ENCODE results near the gene HBB.

The HBB gene

GRCh38 chr11:5240056-5240455, 13.2 kb upstream of the HBB start:
- Histone ChIP-seq H3K79me2 (ENCODE audit: low read length) (no peaks in the 10 kb centered on the region), H3K9ac (ENCODE audit: low read length) (no peak overlapping the region), H3K4me3 (ENCODE audit: low read length) (no peak overlapping the region), H3K27me3 (replicated peaks; ENCODE audit: insufficient read depth, low read length) (no peaks in the 10 kb centered on the region), H3K4me2 (ENCODE audit: low read depth, low read length) (no peak overlapping the region), H3K27ac (ENCODE audit: low read length) (no peak overlapping the region), H4K20me1 (ENCODE audit: insufficient read depth, low read length) (no peaks in the 10 kb centered on the region), H3K4me1 (ENCODE audit: low read length) (peaks cover 30% of the 10 kb centered on the region), H3F3A (ENCODE audit: insufficient read depth, low read length) (no peaks in the 10 kb centered on the region), H3K36me3 (replicated peaks; ENCODE audit: insufficient read depth, low read length) (no peaks in the 10 kb centered on the region), H3K9me3 (replicated peaks; ENCODE audit: insufficient read depth, low read length) (no peaks in the 10 kb centered on the region), H3K9me2 (replicated peaks; ENCODE audit: insufficient read depth, low read length) (no peaks in the 10 kb centered on the region), H2AFZ (ENCODE audit: low read length) (no peak overlapping the region)
- TF ChIP-seq EZH2phosphoT487 (IDR thresholded peaks at IDR 0.05; ENCODE audit: low read length) (no peak), CTCF (IDR thresholded peaks at IDR 0.05; ENCODE audit: low read length) (no peak), EZH2 (optimal IDR thresholded peaks at IDR 0.05; ENCODE audit: low read depth, low read length) (no peak)
- no peak for DNase-seq

- Histone ChIP-seq H3K4me3 (ENCODE audit: low read length) (no peak overlapping the region), H3K4me1 (ENCODE audit: low read length) (peaks cover 34% of the 10 kb centered on the region), H3K27me3 (replicated peaks; ENCODE audit: insufficient read depth, low read length) (no peaks in the 10 kb centered on the region), H3K9me3 (replicated peaks; ENCODE audit: insufficient read depth, low read length) (no peaks in the 10 kb centered on the region), H3K4me2 (ENCODE audit: low read depth, low read length) (no peak overlapping the region), H3K36me3 (replicated peaks; ENCODE audit: insufficient read depth, low read length) (no peaks in the 10 kb centered on the region), H2AFZ (ENCODE audit: low read length) (no peak overlapping the region), H3K9ac (ENCODE audit: low read length) (no peak overlapping the region), H3F3A (ENCODE audit: insufficient read depth, low read length) (peaks cover 7% of the 10 kb centered on the region), H3K79me2 (ENCODE audit: low read length) (no peaks in the 10 kb centered on the region), H3K27ac (ENCODE audit: low read length) (no peak overlapping the region), H4K20me1 (ENCODE audit: insufficient read depth, low read length) (no peaks in the 10 kb centered on the region), H3K9me2 (replicated peaks; ENCODE audit: insufficient read depth, low read length) (no peaks in the 10 kb centered on the region)
- TF ChIP-seq EZH2phosphoT487 (IDR thresholded peaks at IDR 0.05; ENCODE audit: low read length) (no peak), EZH2 (optimal IDR thresholded peaks at IDR 0.05; ENCODE audit: low read depth, low read length) (no peak), CTCF (IDR thresholded peaks at IDR 0.05; ENCODE audit: low read length) (no peak)
- DNase-seq = no peak
Observed at GRCh38 chr11:5239046-5239445, 12.2 kb upstream of the HBB start.

GRCh38 chr11:5238486-5238885, 11.6 kb upstream of the HBB start:
- no peaks in the 10 kb centered on the region for H4K20me1 ChIP-seq (ENCODE audit: insufficient read depth, low read length)
- H3K27me3 ChIP-seq (replicated peaks; ENCODE audit: insufficient read depth, low read length) = no peaks in the 10 kb centered on the region
- H3K79me2 ChIP-seq (ENCODE audit: low read length) = peaks cover 1% of the 10 kb centered on the region
- no peak overlapping the region for H3K27ac ChIP-seq (ENCODE audit: low read length)
- no peak overlapping the region for H3K4me2 ChIP-seq (ENCODE audit: low read depth, low read length)
- H3K4me3 ChIP-seq (ENCODE audit: low read length) = no peak overlapping the region
- no peaks in the 10 kb centered on the region for H3K36me3 ChIP-seq (replicated peaks; ENCODE audit: insufficient read depth, low read length)
- peaks cover 12% of the 10 kb centered on the region for H3F3A ChIP-seq (ENCODE audit: insufficient read depth, low read length)
- H3K9me2 ChIP-seq (replicated peaks; ENCODE audit: insufficient read depth, low read length) = no peaks in the 10 kb centered on the region
- H2AFZ ChIP-seq (ENCODE audit: low read length) = no peak overlapping the region
- H3K9me3 ChIP-seq (replicated peaks; ENCODE audit: insufficient read depth, low read length) = no peaks in the 10 kb centered on the region
- no peak overlapping the region for H3K9ac ChIP-seq (ENCODE audit: low read length)
- H3K4me1 ChIP-seq (ENCODE audit: low read length) = peaks cover 38% of the 10 kb centered on the region
- no peak for DNase-seq
- no peak for TF ChIP-seq EZH2phosphoT487 (IDR thresholded peaks at IDR 0.05; ENCODE audit: low read length)
- TF ChIP-seq CTCF (IDR thresholded peaks at IDR 0.05; ENCODE audit: low read length) = no peak
- TF ChIP-seq EZH2 (optimal IDR thresholded peaks at IDR 0.05; ENCODE audit: low read depth, low read length) = no peak

Measured in MM.1S (cell line).